Osteoblast (primary cell): ENCODE results near the gene SLC39A10. TPM values are rescaled to one million over a fixed set of nuclear protein-coding genes. Genes with fewer than 3 reads are reported as not detected.

Experiments
- DNase-seq: peaks from one replicate; pipeline ENCODE4 v3.0.0; 2011; ENCODE audit warnings: low spot score, mixed read lengths; ENCODE audit not compliant: insufficient read length; ENCODE audit errors: missing footprints
- H2AFZ ChIP-seq: 2 replicates; pipeline ENCODE4 v1.6.0; 2011; ENCODE audit warnings: mild to moderate bottlenecking, low read length
- H3K27ac ChIP-seq: 2 replicates; pipeline ENCODE4 v1.5.1; 2011; ENCODE audit warnings: mild to moderate bottlenecking, low read depth, low read length, moderate library complexity
- H3K27me3 ChIP-seq: 2 replicates; pipeline ENCODE4 v1.6.0; 2012; ENCODE audit warnings: mild to moderate bottlenecking, control low read depth, inconsistent platforms, low read length, moderate library complexity; ENCODE audit not compliant: insufficient read depth
- H3K36me3 ChIP-seq: 2 replicates; pipeline ENCODE4 v1.5.1; 2011; ENCODE audit warnings: mild to moderate bottlenecking, low read length, control low read depth, moderate library complexity; ENCODE audit not compliant: insufficient read depth
- H3K4me1 ChIP-seq: 2 replicates; pipeline ENCODE4 v1.5.1; 2011; ENCODE audit warnings: mild to moderate bottlenecking, low read length, control low read depth, moderate library complexity; ENCODE audit not compliant: insufficient read depth
- H3K4me2 ChIP-seq: 2 replicates; pipeline ENCODE4 v1.6.0; 2011; ENCODE audit warnings: mild to moderate bottlenecking, low read length; ENCODE audit not compliant: insufficient read depth
- H3K4me3 ChIP-seq: fragments of 200-600 bp; sonication (generic); 3 replicates; pipeline ENCODE4 v1.5.1; 2012; ENCODE audit warnings: mild to moderate bottlenecking, low read length, inconsistent platforms; ENCODE audit not compliant: insufficient read depth
- H3K79me2 ChIP-seq: 2 replicates; pipeline ENCODE4 v1.6.0; 2012; ENCODE audit warnings: mild to moderate bottlenecking, low read length, control low read depth, inconsistent platforms; ENCODE audit not compliant: insufficient read depth
- H3K9me3 ChIP-seq: 2 replicates; pipeline ENCODE4 v1.5.1; 2011; ENCODE audit warnings: low read depth, low read length, control low read depth
- H4K20me1 ChIP-seq: 2 replicates; pipeline ENCODE4 v1.6.0; 2012; ENCODE audit warnings: mild to moderate bottlenecking, low read length, control low read depth; ENCODE audit not compliant: insufficient read depth
- CTCF ChIP-seq: IDR thresholded peaks from 2 replicates; pipeline ENCODE4 v1.5.1; 2011; ENCODE audit warnings: mild to moderate bottlenecking, low read depth, low read length, moderate library complexity; ENCODE audit errors: extremely low read depth
- total RNA-seq: library from RNA; depleted of rRNA; stranded (reverse); fragments of >200 nt; gene quantifications from 2 replicates; pipeline ENCODE4 v1.2.3, GENCODE V29; 2012

Gene SLC39A10
- total RNA-seq, 1 donor, result 31.8 TPM

GRCh38 chr2:195677884-195678283 is 20.9 kb downstream of the SLC39A10 start:
- no peaks in the 10 kb centered on the region for H3K27me3 ChIP-seq
- peaks cover 8% of the 10 kb centered on the region for H3K4me1 ChIP-seq
- H3K36me3 ChIP-seq, result peaks cover 18% of the 10 kb centered on the region
- no peak overlapping the region for H3K4me2 ChIP-seq
- H2AFZ ChIP-seq, result no peak overlapping the region
- no peaks in the 10 kb centered on the region for H3K9me3 ChIP-seq
- H4K20me1 ChIP-seq, result no peaks in the 10 kb centered on the region
- no peak for TF ChIP-seq CTCF
- DNase-seq, result no peak
- H3K79me2 ChIP-seq, result peaks cover 16% of the 10 kb centered on the region
- H3K27ac ChIP-seq, result no peak overlapping the region
- no peak overlapping the region for H3K4me3 ChIP-seq

GRCh38 chr2:195682077-195682476 is 25.1 kb downstream of the SLC39A10 start:
- H3K79me2 ChIP-seq, result peaks cover 13% of the 10 kb centered on the region
- H3K4me3 ChIP-seq, result no peak overlapping the region
- no peak overlapping the region for H3K4me2 ChIP-seq
- no peaks in the 10 kb centered on the region for H4K20me1 ChIP-seq
- no peaks in the 10 kb centered on the region for H3K27me3 ChIP-seq
- peaks cover 30% of the 10 kb centered on the region for H3K36me3 ChIP-seq
- no peak overlapping the region for H3K27ac ChIP-seq
- no peak for TF ChIP-seq CTCF
- no peaks in the 10 kb centered on the region for H3K9me3 ChIP-seq
- H3K4me1 ChIP-seq, result no peaks in the 10 kb centered on the region
- no peak for DNase-seq
- no peak overlapping the region for H2AFZ ChIP-seq

GRCh38 chr2:195683174-195683573 is 26.1 kb downstream of the SLC39A10 start:
- H3K4me2 ChIP-seq, result no peak overlapping the region

GRCh38 chr2:195686564-195686963 is 29.5 kb downstream of the SLC39A10 start:
- Histone ChIP-seq H3K79me2 (peaks cover 28% of the 10 kb centered on the region), H3K4me3 (no peak overlapping the region), H3K36me3 (peaks cover 18% of the 10 kb centered on the region), H3K27ac (no peak overlapping the region), H2AFZ (no peak overlapping the region), H3K4me2 (no peak overlapping the region), H3K4me1 (no peaks in the 10 kb centered on the region), H3K9me3 (no peaks in the 10 kb centered on the region), H4K20me1 (no peaks in the 10 kb centered on the region), H3K27me3 (no peaks in the 10 kb centered on the region)
- no peak for TF ChIP-seq CTCF
- no peak for DNase-seq

More at GRCh38 chr2:195683174-195683573, 26.1 kb downstream of the SLC39A10 start:
- H3K4me1 ChIP-seq, result no peaks in the 10 kb centered on the region
- H4K20me1 ChIP-seq, result no peaks in the 10 kb centered on the region
- H3K27ac ChIP-seq, result no peak overlapping the region
- no peaks in the 10 kb centered on the region for H3K27me3 ChIP-seq
- peaks cover 10% of the 10 kb centered on the region for H3K79me2 ChIP-seq
- H3K36me3 ChIP-seq, result peaks cover 30% of the 10 kb centered on the region
- DNase-seq, result peak; percentile 71
- no peak overlapping the region for H2AFZ ChIP-seq
- no peaks in the 10 kb centered on the region for H3K9me3 ChIP-seq
- H3K4me3 ChIP-seq, result no peak overlapping the region
- TF ChIP-seq CTCF, result no peak
